Fibroblast of pulmonary artery (primary cell): ENCODE data around the gene GBP5.

ENCODE experiments used
- DNase-seq: peaks from one replicate; pipeline ENCODE4 v3.0.0-alpha.2; 2010; ENCODE audit warnings: low read depth
- H3K4me3 ChIP-seq: replicated peaks from 2 replicates; pipeline ENCODE4 v1.5.1; 2011; ENCODE audit warnings: low read depth, mild to moderate bottlenecking, control low read depth, low read length, moderate library complexity
- TF ChIP-seq, protein P1 (sequence below): IDR thresholded peaks from 2 replicates; pipeline ENCODE4 v1.5.1; 2011; ENCODE audit warnings: mild to moderate bottlenecking, control low read depth, low read length, inconsistent platforms; ENCODE audit errors: missing control alignments

GBP5 gene

DNA sequence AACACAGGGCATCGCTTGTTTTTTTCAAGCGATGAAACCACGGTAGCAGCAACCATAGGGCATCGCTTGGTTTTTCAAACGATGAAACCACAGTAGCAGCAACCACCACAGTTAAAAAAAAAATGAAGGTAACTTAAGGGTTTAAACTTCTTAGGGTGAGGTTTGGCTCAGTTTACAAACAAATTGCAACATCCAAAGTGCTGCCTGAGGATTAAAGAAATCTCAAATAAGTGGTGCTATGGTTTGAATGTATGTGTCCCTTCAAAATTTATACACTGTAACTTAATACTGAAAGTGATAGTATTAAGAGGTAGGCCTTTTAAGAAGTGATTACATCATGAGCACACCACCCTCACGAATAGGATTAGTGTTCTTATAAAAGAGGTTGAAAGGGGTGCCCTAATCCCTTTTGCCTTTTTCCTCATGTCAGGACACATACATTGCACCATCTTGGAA is 6.4 kb upstream of the GBP5 start:
- TF ChIP-seq, protein P1, sequence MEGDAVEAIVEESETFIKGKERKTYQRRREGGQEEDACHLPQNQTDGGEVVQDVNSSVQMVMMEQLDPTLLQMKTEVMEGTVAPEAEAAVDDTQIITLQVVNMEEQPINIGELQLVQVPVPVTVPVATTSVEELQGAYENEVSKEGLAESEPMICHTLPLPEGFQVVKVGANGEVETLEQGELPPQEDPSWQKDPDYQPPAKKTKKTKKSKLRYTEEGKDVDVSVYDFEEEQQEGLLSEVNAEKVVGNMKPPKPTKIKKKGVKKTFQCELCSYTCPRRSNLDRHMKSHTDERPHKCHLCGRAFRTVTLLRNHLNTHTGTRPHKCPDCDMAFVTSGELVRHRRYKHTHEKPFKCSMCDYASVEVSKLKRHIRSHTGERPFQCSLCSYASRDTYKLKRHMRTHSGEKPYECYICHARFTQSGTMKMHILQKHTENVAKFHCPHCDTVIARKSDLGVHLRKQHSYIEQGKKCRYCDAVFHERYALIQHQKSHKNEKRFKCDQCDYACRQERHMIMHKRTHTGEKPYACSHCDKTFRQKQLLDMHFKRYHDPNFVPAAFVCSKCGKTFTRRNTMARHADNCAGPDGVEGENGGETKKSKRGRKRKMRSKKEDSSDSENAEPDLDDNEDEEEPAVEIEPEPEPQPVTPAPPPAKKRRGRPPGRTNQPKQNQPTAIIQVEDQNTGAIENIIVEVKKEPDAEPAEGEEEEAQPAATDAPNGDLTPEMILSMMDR = no peak
- H3K4me3 ChIP-seq = no peak overlapping the region
- DNase-seq = no peak

DNA sequence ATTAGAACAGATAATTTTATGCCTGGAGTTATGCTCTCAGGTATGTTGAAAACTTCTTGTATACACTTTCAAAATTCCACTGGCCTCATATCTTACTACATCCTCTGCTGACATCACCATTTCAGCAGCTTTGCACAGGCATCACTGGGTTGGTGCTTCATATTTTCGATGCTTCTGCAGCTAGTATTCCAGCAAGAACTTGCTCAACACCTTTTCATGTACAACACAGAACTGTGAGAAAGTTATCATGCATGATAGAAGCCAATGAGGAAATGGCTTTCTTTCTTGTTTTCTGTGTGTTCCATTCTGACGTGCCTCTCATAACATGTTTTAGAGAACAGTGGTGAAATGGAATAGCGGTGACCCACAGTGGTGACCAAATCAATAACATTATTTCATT is 5.1 kb upstream of the GBP5 start:
- TF ChIP-seq, protein P1 = no peak
- H3K4me3 ChIP-seq = no peak overlapping the region
- DNase-seq = peak; percentile 17

DNA sequence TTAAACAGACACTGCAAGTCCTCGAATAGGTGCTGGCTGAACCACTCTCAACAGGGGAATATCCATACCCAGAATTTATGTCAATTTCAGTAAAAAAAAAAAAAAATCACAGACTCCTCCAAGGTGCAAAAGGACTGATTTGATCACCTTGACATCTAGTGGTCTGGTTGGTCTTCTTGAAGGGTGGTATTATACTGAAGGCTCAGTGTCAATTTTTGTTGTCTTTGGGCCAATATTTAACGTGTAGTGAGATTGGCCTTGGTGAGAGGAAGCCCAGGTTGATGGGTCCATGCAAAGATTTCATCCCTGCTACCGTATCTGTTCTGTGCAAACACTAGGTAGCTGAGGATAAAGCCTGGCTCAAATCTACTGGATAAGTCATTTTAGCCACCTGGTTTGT is 4.0 kb upstream of the GBP5 start:
- peak; percentile 28 for DNase-seq
- TF ChIP-seq, protein P1 = peak; percentile 16

DNA sequence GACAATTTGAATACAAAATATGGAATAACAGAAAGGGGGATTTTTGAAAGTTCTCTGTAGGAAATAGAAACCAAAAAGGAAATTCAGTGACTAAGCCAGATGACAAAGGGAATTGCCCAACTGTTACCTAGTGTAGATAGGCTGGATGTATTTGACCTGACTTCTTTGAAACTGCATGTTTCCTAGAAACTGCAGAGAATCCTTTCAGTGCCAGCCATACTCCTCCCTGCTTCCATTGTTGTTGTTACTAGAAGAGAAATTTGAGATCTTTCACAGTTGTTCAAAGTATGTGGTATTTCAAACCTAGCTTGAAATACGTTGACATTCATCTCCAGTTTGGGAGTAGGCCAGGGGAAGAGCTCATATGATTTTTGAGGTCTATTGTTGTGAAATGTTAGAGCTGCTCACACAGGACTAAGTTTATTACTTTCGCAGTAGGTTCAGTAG is 1.8 kb upstream of the GBP5 start:
- no peak overlapping the region for H3K4me3 ChIP-seq
- TF ChIP-seq, protein P1 = no peak
- DNase-seq = peak; percentile 97

More for the DNA sequence above, 4.0 kb upstream of the GBP5 start:
- H3K4me3 ChIP-seq = no peak overlapping the region

DNA sequence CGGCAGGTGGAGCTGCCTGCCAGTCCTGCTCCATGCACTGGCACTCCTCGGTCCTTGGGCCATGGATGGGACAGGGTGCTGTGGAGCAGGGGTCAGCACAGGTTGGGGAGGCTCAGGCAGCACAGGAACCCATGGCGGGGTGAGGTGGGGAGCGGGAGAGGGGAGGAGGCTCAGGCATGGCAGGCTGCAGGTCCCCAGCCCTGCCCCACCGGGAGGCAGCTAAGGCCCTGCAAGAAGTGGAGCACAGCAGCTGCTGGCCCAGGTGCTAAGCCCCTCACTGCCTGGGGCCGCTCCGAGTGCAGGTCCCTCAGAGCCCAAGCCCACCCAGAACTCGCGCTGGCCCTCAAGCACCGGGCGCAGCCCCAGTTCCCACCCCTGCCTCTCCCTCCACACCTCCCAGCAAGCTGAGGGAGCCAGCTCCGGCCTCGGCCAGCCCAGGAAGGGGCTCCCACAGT is 691 bp upstream of the GBP5 start:
- TF ChIP-seq, protein P1 = no peak
- H3K4me3 ChIP-seq = no peak overlapping the region
- no peak for DNase-seq

DNA sequence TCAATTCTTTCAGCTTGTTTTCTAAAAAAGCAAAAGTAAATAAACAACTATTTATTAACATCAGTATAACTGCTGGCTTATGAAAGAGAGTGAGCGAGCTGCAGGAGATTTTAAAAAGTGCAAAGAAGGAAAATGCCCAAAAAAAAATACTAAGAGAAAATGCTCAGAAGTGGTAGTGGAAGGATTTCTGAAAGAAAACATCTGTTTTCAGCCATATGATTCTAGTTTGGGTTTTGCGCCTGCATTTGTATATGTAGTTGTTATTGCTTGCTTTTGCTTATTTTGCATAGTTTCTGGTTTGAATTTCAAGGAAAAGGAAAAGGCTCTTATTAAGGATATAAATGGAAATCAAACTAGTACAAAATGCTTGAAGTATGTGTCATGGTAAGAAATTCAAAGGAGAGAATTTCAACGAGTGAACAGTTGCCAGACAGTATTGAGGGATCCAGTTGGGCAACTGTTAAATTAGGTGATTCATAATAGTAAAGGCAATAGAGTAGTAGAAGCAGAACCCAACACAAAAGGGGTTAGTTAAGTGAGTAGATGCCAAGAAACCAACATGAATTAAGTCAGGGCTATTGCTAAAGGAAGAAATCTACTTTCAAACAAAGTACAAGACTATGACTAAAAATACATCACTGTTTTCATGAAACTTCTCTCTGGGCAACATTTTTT is 1.2 kb downstream of the GBP5 start:
- no peak overlapping the region for H3K4me3 ChIP-seq
- TF ChIP-seq, protein P1 = no peak
- peak; percentile 88 for DNase-seq

DNA sequence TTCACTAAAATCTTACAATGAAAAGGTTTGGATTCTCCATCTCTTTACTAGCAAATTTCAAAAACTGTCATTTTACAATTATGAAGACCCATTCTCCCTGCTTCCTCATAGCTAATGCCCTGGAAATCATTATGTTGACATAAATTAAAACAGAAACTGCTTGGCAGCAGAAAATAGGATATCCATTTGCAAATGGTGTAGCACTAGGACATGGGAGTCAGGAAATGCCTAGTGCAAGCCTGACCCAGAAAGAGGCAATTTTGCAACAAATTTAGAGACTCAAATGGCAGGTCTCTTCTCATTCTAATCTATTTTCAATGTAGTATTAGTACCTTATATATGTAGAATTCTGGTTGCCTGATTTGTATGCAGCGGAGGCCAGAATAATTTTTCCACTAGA is 2.2 kb downstream of the GBP5 start:
- no peak overlapping the region for H3K4me3 ChIP-seq
- no peak for DNase-seq
- TF ChIP-seq, protein P1 = no peak
